Hindlimb muscle (tissue), 1 donor: ENCODE measurements around the gene PPP1R13B. TPM values are rescaled to one million over a fixed set of nuclear protein-coding genes. Genes with fewer than 3 reads are reported as not detected.
A peak's percentile ranks its signal among the peaks of the same experiment; 100 is the strongest.
"Not testable (repeated sequence)": the region's sequence is repeated elsewhere in the genome, so short reads cannot be mapped to it uniquely, and the experiment has no call there.

Source experiments
- DNase-seq: peaks from one replicate; pipeline ENCODE4 v3.0.0-alpha.2; 2013
- polyA plus RNA-seq: library from polyadenylated mRNA; unstranded; fragments of 120-200 nt; gene quantifications from one replicate; pipeline ENCODE4 v1.2.1, GENCODE V29; 2013; ENCODE audit not compliant: insufficient read length

The PPP1R13B gene
- polyA plus RNA-seq, 1 donor = 13.6 TPM

GRCh38 chr14:103697603-103698379, 149.6 kb downstream of the PPP1R13B start:
- no peak for DNase-seq

DNA sequence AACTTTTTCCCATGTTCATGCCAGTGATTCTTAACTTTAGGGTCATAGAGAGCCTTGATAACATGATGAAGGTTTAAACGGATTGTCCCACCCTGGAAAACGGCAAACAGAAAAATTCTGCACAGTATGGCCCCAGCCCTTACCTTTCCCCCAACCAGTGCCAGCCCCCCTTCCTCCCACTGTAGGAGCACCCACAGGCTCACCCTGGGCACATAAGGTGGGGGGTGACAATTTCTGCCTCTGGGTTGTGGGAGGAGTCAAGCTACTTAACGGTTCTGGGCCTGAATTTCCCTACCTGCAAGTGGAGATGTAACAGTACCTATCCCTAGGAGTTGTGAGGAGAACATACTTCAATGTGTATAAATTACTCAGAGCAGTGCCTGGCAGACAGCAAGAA, 150.2 kb downstream of the PPP1R13B start:
- no peak for DNase-seq

DNA sequence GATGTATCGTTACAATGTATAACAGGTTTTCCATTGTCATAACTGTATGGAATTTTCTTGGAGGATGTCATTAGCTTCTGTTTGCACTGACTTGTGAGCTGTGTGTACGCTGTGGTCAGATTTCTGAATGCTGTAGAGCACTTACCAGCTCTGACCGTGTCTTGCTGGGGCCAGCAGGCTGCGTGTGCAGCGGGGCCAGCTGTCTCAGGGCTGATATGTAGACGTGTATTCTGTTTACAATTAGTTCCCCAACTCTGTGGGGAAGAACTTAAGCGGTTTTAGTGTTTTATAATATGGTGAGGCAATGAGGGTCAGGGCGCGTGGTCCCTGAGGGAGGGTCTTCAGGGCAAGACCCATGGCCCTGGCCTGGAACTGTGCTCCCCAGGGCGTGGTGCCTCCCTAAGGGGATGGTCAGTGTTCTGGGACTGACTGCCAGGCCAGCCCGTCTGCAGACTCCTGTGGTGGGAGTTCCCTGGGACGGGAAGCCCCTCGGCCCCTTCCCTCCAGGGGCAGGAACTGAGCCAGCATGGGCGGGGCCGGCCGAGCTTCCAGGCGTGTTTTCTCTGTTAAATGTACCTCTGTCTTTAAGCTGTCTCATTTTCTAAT, 150.8 kb downstream of the PPP1R13B start:
- peak; percentile 71 for DNase-seq

DNA sequence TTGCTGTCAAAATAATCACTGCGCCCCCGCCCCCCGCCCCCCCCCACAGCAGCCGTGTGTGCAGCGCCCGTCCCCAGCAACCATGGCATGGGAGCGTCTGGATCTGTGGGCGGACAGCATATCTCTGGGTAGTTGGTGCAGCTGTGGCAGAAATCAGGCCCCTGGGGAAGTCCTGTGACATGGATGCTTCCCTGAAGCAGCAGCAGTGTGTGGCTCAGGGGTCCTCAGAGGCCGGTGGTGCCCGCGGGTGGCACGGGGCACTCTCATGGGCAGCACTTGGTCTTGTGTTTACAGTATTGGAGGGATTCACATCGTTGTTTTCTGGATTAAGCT, 151.3 kb downstream of the PPP1R13B start:
- no peak for DNase-seq

DNA sequence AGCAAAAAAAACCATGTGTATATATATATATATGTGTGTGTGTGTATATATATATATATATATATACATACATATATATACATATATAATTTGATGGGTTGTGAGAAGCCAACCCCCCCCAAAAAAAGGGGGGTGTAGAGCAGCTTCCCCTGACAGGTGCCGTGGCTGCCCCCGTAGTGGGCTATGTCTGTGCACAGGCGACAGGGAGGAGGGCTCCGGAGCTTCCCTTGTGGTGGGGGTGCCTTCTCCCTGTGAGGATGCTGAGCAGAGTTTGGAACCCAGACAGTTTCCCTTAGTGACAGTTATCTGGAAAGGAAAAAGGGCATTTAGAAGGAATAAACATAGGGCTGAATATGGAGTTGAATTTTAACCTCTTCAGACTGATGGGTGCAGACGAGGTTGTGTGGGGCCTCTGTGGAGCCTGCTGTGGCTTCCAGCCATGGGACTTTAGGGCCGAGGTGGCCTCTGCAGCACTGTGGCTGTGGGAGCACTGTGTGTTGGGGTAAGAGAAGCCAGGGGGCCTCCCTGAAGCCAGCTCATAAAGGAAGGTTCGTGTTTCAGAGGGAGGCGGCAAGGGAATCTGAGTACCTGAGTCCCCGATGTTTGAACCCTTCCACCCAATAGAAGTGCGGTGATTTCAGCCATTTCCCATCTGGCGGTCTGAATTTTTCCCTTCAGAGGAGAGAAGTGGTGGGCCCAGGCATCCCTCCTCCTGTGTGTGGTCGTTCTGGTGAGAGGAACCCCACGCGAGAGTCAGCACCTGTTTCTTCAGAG, 151.9 kb downstream of the PPP1R13B start:
- no peak for DNase-seq

GRCh38 chr14:103694572-103695026, 152.8 kb downstream of the PPP1R13B start:
- DNase-seq = no peak

- no peak for DNase-seq
Measured at GRCh38 chr14:103693515-103693914, 153.9 kb downstream of the PPP1R13B start.

DNA sequence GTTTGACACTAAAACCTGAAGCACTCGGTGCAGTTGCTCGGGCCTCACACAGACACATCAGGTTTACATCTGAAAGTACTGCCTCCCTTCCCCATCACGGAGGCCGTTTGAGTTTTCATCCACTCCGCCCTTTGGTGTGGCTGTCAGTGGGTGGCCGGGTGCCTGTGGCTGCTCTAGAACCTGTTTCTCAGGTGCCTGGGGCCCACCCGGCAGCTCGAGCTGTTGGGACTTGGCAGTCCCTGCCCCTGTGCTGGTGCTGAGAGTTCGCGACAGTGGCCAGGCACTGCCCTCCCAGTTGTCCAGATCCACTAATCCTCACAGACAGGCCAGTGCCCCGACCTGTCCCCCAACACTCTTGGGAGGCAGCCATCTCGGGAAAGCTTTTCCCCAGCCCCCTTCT, 154.5 kb downstream of the PPP1R13B start:
- no peak for DNase-seq

DNA sequence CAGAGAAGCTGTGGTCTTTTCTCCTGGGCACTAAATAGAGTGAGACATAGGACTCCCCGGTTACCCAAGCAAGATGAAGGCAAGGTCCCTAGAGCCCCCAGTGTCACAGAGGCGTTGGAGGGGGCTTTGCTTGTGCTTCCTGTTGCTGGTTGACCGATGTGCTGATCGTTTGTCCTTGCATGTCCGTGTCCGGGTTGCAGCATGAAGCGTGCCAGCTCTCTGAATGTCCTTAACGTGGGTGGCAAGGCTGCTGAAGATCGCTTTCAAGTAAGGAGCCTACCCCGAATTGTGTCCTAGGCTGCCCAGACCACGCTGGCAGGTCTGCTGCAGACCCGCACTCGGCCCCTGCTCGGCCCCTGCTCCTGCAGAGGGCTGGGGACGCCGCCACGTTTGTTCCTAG, 155.2 kb downstream of the PPP1R13B start:
- DNase-seq = no peak

- not testable (repeated sequence) for DNase-seq
Measured at GRCh38 chr14:103691655-103692054, 155.7 kb downstream of the PPP1R13B start.

- DNase-seq = no peak
Measured at GRCh38 chr14:103690332-103690731, 157.0 kb downstream of the PPP1R13B start.

GRCh38 chr14:103688906-103689902, 158.2 kb downstream of the PPP1R13B start:
- no peak for DNase-seq

DNA sequence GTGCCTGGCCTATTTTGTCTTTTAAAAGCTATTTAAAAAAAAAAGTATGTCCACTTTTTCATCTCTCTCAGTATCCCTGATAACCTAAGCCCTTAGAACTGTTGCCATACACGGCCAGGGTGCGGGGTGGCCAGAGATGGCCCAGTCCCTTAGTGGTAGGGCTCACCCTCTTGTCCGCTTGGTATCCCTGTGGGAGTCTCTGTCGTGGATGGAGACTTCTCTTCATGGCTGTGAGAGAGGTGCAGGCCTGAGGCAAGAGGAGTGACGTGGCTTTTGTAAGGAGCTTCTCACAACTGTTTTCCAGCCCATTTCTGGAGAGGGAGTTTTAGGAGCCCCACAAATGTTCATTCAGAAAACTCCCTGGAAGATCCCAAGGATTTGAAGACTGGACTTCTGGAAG, 158.9 kb downstream of the PPP1R13B start:
- no peak for DNase-seq

GRCh38 chr14:103687712-103688111, 159.7 kb downstream of the PPP1R13B start:
- no peak for DNase-seq

DNA sequence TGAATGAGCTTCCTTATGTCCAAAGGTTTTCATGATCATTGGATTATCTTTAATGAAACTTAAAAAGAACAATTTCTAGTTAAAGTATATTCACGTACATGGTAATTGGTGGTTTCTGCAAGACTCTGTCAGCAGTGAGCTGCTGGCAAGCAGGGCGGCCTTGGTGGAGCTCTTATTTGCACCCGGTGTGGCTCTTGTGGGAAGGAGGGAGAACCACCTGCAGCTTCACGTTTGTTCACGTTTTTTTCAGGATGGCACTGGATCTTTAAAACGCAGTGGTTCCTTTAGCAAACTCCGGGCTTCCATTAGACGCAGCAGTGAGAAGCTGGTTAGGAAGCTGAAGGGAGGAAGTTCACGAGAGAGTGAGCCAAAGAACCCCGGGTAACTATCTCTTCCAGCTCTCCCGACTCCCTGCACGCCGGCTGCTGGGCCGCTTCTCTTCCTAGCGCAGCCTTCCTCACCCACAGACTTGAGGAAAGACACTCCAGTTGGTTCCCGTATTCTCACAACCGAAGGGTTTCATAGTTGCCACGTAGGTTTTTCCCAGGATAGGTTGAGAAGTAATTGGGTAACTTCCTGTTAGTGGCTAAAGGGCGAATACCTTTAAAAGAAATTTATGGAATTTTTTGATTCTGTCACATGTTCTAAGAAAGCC, 160.4 kb downstream of the PPP1R13B start:
- no peak for DNase-seq

DNA sequence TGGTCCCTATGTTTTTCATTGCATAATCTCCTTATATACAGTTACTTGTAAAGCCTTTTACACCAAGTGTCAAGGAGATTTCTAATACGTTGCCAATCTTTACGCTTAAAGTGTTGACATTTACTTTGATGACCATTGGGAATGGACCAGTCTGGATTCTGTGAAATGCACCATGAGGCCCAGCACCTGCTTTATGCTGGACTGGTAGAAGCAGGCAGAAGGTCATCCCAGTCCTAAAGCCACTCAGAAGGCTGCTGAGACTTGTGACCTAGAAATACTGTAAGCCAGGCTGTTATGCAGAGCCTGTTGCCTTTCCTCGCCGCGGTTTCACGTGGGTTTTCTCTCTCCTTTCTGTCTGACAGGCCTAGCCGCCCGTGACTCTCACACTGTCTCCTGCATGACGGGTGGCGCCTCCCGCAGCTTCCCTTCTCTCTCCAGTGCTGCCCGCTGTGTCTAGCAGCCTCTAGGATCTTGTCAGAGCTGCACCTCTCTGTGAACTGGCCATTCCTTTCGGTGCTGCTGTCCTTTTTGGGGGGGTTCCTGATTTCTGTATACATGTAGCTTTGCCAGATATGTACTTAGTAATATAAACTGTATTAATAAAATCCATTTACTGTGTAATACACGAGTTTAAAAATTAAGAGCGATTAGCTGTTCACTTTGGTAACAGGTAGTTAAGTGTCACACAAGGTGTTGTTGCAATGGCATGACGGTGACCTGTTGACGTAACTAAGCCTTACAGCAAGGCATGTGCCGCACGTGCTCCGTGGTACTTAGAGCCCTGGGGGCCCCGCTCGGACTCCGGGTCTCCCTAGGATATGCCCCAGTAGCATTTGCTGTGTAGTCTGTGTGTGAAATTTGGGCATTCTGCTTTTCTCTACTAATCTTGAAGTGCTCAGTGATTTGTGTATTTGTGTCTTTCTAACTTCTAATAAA, 161.8 kb downstream of the PPP1R13B start:
- no peak for DNase-seq

GRCh38 chr14:103684871-103685270, 162.5 kb downstream of the PPP1R13B start:
- DNase-seq = no peak

GRCh38 chr14:103684471-103684870, 162.9 kb downstream of the PPP1R13B start:
- DNase-seq = peak; percentile 63
